ENCODE data around the gene GLI1. TPM values are rescaled to one million over a fixed set of nuclear protein-coding genes. Genes with fewer than 3 reads are reported as not detected.

GLI1 gene
- polyA plus RNA-seq, 1 of the 3 experiments (the other 2 are of a cell fraction), result 0.90 TPM

GRCh38 chr12:57485695-57486094, 26.1 kb downstream of the GLI1 start:
- TF ChIP-seq MAX (IDR thresholded peaks at IDR 0.05; ENCODE audit: low read depth) (no peak), TAF1 (IDR thresholded peaks at IDR 0.05; ENCODE audit: borderline replicate concordance, low read depth, low read length) (no peak), RCOR1 (IDR thresholded peaks at IDR 0.05; ENCODE audit: low read length) (no peak), EZH2phosphoT487 (IDR thresholded peaks at IDR 0.05; ENCODE audit: borderline replicate concordance, low read depth) (no peak), CHD2 (IDR thresholded peaks at IDR 0.05; ENCODE audit: low read length, partially characterized antibody) (no peak), TCF12 (IDR thresholded peaks at IDR 0.05) (no peak), CTCF (IDR thresholded peaks at IDR 0.05) (no peak), NFIC (IDR thresholded peaks at IDR 0.05; ENCODE audit: borderline replicate concordance) (no peak), JUND (IDR thresholded peaks at IDR 0.05) (no peak), USF2 (IDR thresholded peaks at IDR 0.05; ENCODE audit: borderline replicate concordance, low read depth, low read length) (no peak), GABPA (IDR thresholded peaks at IDR 0.05; ENCODE audit: low read depth) (no peak), GATA2 (CRISPR knock-in tag; IDR thresholded peaks at IDR 0.05) (no peak), RXRA (IDR thresholded peaks at IDR 0.05; ENCODE audit: borderline replicate concordance, low read depth) (no peak), FOXM1 (IDR thresholded peaks at IDR 0.05; ENCODE audit: low read depth) (no peak), MXI1 (IDR thresholded peaks at IDR 0.05; ENCODE audit: low read depth, low read length) (no peak), EP300 (IDR thresholded peaks at IDR 0.05; ENCODE audit: borderline replicate concordance in 1 of 2, low read depth in 1 of 2, low read length in 1 of 2) (no peak)
- TF ChIP-seq, protein P1, sequence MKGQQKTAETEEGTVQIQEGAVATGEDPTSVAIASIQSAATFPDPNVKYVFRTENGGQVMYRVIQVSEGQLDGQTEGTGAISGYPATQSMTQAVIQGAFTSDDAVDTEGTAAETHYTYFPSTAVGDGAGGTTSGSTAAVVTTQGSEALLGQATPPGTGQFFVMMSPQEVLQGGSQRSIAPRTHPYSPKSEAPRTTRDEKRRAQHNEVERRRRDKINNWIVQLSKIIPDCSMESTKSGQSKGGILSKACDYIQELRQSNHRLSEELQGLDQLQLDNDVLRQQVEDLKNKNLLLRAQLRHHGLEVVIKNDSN (IDR thresholded peaks at IDR 0.05; ENCODE audit: borderline replicate concordance, low read depth), result no peak
- ChIA-PET POLR2A (no interaction called here), CTCF (interaction anchor here (0.8 to 6.1 kb wide), 4 partner anchors 9 to 399 kb away, joined by 3 to 28 read pairs (median 6); partner anchors contain the start of gene GLI1)

More at GRCh38 chr12:57485695-57486094, 26.1 kb downstream of the GLI1 start:
- Histone ChIP-seq H4K20me1 (ENCODE audit: insufficient read depth) (0 out of 2 replicates have a peak, but pooled peaks cover 4% of the 10 kb centered on the region), H3K4me3 (ENCODE audit: low read depth in 2 of 2, low read length in 1 of 2) (no peak overlapping the region), H3F3A (replicated peaks; ENCODE audit: insufficient read depth) (peaks cover 5% of the 10 kb centered on the region), H3K9me3 (no peaks in the 10 kb centered on the region), H3K36me3 (replicated peaks in 1 of 2; ENCODE audit: control insufficient read depth in 1 of 2, insufficient read depth in 2 of 2, low read length in 1 of 2) (peaks cover 17 to 21% of the 10 kb centered on the region in 2 experiments), H3K4me1 (ENCODE audit: control insufficient read depth in 1 of 2, insufficient read depth in 2 of 2, low read depth in 1 of 2, low read length in 1 of 2) (peaks cover 6 to 9% of the 10 kb centered on the region in 2 experiments; a peak in 3 of 4 replicates), H3K27ac (ENCODE audit: low read depth in 2 of 2, low read length in 1 of 2) (no peak overlapping the region), H3K27me3 (ENCODE audit: insufficient read depth) (no peaks in the 10 kb centered on the region; the same call in 1 of the 2 replicates), H2AFZ (ENCODE audit: low read depth) (no peak overlapping the region), H3K79me2 (ENCODE audit: insufficient read depth) (peaks cover 27% of the 10 kb centered on the region), H3K9me2 (no peaks in the 10 kb centered on the region), H3K9ac (no peak overlapping the region), H3K4me2 (no peak overlapping the region)
- no peak for DNase-seq

All from SK-N-SH (cell line).